ENCODE measurements around the gene RETREG3.

GRCh38 chr17:42577532-42578281 lies 31.5 kb downstream of the RETREG3 start, which contains the start of gene PSMC3IP:
- TF ChIP-seq POLR2A (IDR thresholded peaks at IDR 0.05) (peak in 1 of 3 donors; percentile 40), CTCF (IDR thresholded peaks at IDR 0.05 in 8 of 11, conservative IDR thresholded peaks at IDR 0.05 in 3 of 11) (peak in 8 of 11 experiments; percentile 15 to 70 (median 50))
